OCI-LY1 (cell line): ENCODE results near the gene KIRREL3.

Experiments
- H2AFZ ChIP-seq: fragments of 200-600 bp; sonication (generic), shearing (Covaris generic); 2 replicates; pipeline ENCODE4 v1.6.0; 2014; ENCODE audit warnings: antibody characterized with exemption, mild to moderate bottlenecking, low read length
- H3F3A ChIP-seq: fragments of 200-600 bp; sonication (generic), shearing (Covaris generic); 2 replicates; pipeline ENCODE4 v1.6.0; 2014; ENCODE audit warnings: mild to moderate bottlenecking, antibody characterized with exemption, low read length, moderate library complexity; ENCODE audit not compliant: insufficient read depth
- H3K27ac ChIP-seq: fragments of 200-600 bp; sonication (generic); 2 replicates; pipeline ENCODE4 v1.5.1; 2014; ENCODE audit warnings: low read length, mixed run types, mild to moderate bottlenecking, low read depth; ENCODE audit not compliant: poor library complexity, severe bottlenecking
- H3K27me3 ChIP-seq: fragments of 200-600 bp; sonication (generic); 2 replicates; pipeline ENCODE4 v1.6.0; 2014; ENCODE audit warnings: antibody characterized with exemption, mild to moderate bottlenecking, low read length, moderate library complexity; ENCODE audit not compliant: insufficient read depth
- H3K36me3 ChIP-seq: fragments of 200-600 bp; sonication (generic); 2 replicates; pipeline ENCODE4 v1.6.1; 2014; ENCODE audit warnings: mild to moderate bottlenecking, antibody characterized with exemption, low read length, moderate library complexity, mixed read lengths; ENCODE audit not compliant: insufficient read depth
- H3K4me1 ChIP-seq: fragments of 200-600 bp; sonication (generic); 2 replicates; pipeline ENCODE4 v1.5.1; 2014; ENCODE audit warnings: mild to moderate bottlenecking, low read length, moderate library complexity; ENCODE audit not compliant: insufficient read depth, severe bottlenecking
- H3K4me2 ChIP-seq: fragments of 200-600 bp; sonication (generic), shearing (Covaris generic); 2 replicates; pipeline ENCODE4 v1.6.1; 2014; ENCODE audit warnings: low read length
- H3K4me3 ChIP-seq: fragments of 200-600 bp; sonication (generic); 2 replicates; pipeline ENCODE4 v1.5.1; 2014; ENCODE audit warnings: low read length, low read depth, mild to moderate bottlenecking, mixed read lengths; ENCODE audit not compliant: poor library complexity, severe bottlenecking
- H3K79me2 ChIP-seq: fragments of 200-600 bp; shearing (Covaris generic); 2 replicates; pipeline ENCODE4 v1.6.1; 2016; ENCODE audit warnings: mixed run types, low read length, mixed read lengths; ENCODE audit not compliant: insufficient read depth
- H3K9ac ChIP-seq: fragments of 200-600 bp; sonication (generic), shearing (Covaris generic); 2 replicates; pipeline ENCODE4 v1.6.1; 2014; ENCODE audit warnings: mild to moderate bottlenecking, low read length, mixed read lengths
- H3K9me2 ChIP-seq: fragments of 200-600 bp; sonication (generic), shearing (Covaris generic); 2 replicates; pipeline ENCODE4 v1.6.1; 2014; ENCODE audit warnings: low read depth, mild to moderate bottlenecking, low read length, mixed read lengths
- H3K9me3 ChIP-seq: fragments of 200-600 bp; shearing (Covaris generic); 2 replicates; pipeline ENCODE4 v1.6.1; 2014; ENCODE audit warnings: low read length, mixed read lengths
- H4K20me1 ChIP-seq: fragments of 200-600 bp; sonication (generic), shearing (Covaris generic); 2 replicates; pipeline ENCODE4 v1.6.0; 2016; ENCODE audit warnings: mild to moderate bottlenecking, low read length; ENCODE audit not compliant: insufficient read depth
- EZH2 ChIP-seq: fragments of 200-600 bp; sonication (generic), shearing (Covaris generic); IDR thresholded peaks from 2 replicates; pipeline ENCODE4 v1.8.0; 2017; ENCODE audit warnings: borderline replicate concordance, mixed run types, mild to moderate bottlenecking, antibody characterized with exemption, low read length, moderate library complexity, mixed read lengths
- TF ChIP-seq, protein P1 (sequence below): fragments of 200-600 bp; sonication (generic), shearing (Covaris generic); IDR thresholded peaks from 2 replicates; pipeline ENCODE4 v1.5.1; 2017; ENCODE audit warnings: mild to moderate bottlenecking, antibody characterized with exemption, low read length, moderate library complexity, mixed read lengths

The KIRREL3 gene

DNA sequence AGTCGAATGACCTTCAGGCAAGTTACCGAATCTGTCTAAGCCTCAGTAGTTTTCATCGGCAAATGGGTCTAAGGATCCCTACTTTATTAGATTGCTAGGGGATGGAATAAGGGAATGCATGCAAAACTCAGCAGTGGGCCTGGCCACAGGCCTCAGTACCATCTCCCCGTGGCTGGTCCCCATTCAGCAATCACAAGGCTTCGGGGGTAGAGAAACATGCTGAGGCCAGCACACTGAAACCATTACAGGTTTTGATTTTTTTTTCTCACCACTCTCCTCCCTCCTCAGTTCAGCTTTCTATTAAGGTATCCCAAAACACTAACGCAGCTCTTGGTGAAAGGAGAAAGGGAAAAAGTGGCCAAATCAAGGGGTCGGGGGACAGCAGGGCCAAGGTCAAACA, 11.9 kb downstream of the KIRREL3 start:
- no peaks in the 10 kb centered on the region for H4K20me1 ChIP-seq
- TF ChIP-seq EZH2, result no peak
- TF ChIP-seq, protein P1, sequence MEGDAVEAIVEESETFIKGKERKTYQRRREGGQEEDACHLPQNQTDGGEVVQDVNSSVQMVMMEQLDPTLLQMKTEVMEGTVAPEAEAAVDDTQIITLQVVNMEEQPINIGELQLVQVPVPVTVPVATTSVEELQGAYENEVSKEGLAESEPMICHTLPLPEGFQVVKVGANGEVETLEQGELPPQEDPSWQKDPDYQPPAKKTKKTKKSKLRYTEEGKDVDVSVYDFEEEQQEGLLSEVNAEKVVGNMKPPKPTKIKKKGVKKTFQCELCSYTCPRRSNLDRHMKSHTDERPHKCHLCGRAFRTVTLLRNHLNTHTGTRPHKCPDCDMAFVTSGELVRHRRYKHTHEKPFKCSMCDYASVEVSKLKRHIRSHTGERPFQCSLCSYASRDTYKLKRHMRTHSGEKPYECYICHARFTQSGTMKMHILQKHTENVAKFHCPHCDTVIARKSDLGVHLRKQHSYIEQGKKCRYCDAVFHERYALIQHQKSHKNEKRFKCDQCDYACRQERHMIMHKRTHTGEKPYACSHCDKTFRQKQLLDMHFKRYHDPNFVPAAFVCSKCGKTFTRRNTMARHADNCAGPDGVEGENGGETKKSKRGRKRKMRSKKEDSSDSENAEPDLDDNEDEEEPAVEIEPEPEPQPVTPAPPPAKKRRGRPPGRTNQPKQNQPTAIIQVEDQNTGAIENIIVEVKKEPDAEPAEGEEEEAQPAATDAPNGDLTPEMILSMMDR, result no peak
- no peaks in the 10 kb centered on the region for H3K9me2 ChIP-seq
- H3F3A ChIP-seq, result no peaks in the 10 kb centered on the region
- H3K4me3 ChIP-seq, result no peak overlapping the region
- H3K4me2 ChIP-seq, result no peak overlapping the region
- no peaks in the 10 kb centered on the region for H3K27me3 ChIP-seq
- H2AFZ ChIP-seq, result no peak overlapping the region
- no peaks in the 10 kb centered on the region for H3K9me3 ChIP-seq
- no peaks in the 10 kb centered on the region for H3K4me1 ChIP-seq
- no peaks in the 10 kb centered on the region for H3K79me2 ChIP-seq
- H3K27ac ChIP-seq, result no peak overlapping the region
- no peak overlapping the region for H3K9ac ChIP-seq
- no peaks in the 10 kb centered on the region for H3K36me3 ChIP-seq

DNA sequence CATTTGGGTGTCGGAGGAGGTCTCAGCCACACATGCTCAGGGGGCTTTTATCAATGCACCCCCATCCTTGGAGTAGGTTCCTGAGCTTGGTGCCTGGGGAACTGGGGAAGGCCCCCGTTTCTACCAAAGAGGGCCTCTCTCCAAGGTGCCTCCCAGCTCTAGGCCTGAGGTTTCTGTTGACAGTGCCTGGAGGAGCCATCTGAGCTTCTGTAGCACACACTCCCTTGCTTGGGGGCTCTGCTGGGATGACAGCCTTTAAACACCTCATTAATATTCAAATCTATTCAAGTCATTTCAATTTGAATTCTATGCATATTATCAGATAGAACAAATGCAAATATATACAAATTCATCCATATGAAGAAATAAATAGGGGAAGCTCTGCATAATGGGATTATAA, 18.9 kb downstream of the KIRREL3 start:
- no peaks in the 10 kb centered on the region for H4K20me1 ChIP-seq
- no peak overlapping the region for H3K4me3 ChIP-seq
- no peaks in the 10 kb centered on the region for H3K27me3 ChIP-seq
- no peaks in the 10 kb centered on the region for H3K4me1 ChIP-seq
- H3K27ac ChIP-seq, result no peak overlapping the region
- no peaks in the 10 kb centered on the region for H3K36me3 ChIP-seq
- H3K4me2 ChIP-seq, result no peak overlapping the region
- H2AFZ ChIP-seq, result no peak overlapping the region
- H3K9ac ChIP-seq, result no peak overlapping the region
- TF ChIP-seq, protein P1, result no peak
- TF ChIP-seq EZH2, result no peak
- H3F3A ChIP-seq, result no peaks in the 10 kb centered on the region
- no peaks in the 10 kb centered on the region for H3K79me2 ChIP-seq
- no peaks in the 10 kb centered on the region for H3K9me3 ChIP-seq
- H3K9me2 ChIP-seq, result no peaks in the 10 kb centered on the region

GRCh38 chr11:126978911-126979310, 21.7 kb downstream of the KIRREL3 start:
- H3K9ac ChIP-seq, result no peak overlapping the region
- H3K4me1 ChIP-seq, result no peaks in the 10 kb centered on the region
- H3K27ac ChIP-seq, result no peak overlapping the region
- no peak overlapping the region for H3K4me2 ChIP-seq
- no peak overlapping the region for H3K4me3 ChIP-seq
- H3K36me3 ChIP-seq, result no peaks in the 10 kb centered on the region
- TF ChIP-seq EZH2, result no peak
- TF ChIP-seq, protein P1, result no peak
- no peaks in the 10 kb centered on the region for H3K9me2 ChIP-seq
- no peaks in the 10 kb centered on the region for H4K20me1 ChIP-seq
- H3K27me3 ChIP-seq, result no peaks in the 10 kb centered on the region
- H3K9me3 ChIP-seq, result no peaks in the 10 kb centered on the region
- no peak overlapping the region for H2AFZ ChIP-seq
- H3K79me2 ChIP-seq, result no peaks in the 10 kb centered on the region
- no peaks in the 10 kb centered on the region for H3F3A ChIP-seq
